HG02678 (cell line): ENCODE measurements around the gene GPS1.

Experiments used
- ATAC-seq: cut with Tn5 transposase; IDR thresholded peaks from one replicate; pipeline ENCODE4 v1.9.1; 2021; ENCODE audit warnings: mild to moderate bottlenecking, moderate library complexity; ENCODE audit not compliant: unreplicated experiment

The GPS1 gene

DNA sequence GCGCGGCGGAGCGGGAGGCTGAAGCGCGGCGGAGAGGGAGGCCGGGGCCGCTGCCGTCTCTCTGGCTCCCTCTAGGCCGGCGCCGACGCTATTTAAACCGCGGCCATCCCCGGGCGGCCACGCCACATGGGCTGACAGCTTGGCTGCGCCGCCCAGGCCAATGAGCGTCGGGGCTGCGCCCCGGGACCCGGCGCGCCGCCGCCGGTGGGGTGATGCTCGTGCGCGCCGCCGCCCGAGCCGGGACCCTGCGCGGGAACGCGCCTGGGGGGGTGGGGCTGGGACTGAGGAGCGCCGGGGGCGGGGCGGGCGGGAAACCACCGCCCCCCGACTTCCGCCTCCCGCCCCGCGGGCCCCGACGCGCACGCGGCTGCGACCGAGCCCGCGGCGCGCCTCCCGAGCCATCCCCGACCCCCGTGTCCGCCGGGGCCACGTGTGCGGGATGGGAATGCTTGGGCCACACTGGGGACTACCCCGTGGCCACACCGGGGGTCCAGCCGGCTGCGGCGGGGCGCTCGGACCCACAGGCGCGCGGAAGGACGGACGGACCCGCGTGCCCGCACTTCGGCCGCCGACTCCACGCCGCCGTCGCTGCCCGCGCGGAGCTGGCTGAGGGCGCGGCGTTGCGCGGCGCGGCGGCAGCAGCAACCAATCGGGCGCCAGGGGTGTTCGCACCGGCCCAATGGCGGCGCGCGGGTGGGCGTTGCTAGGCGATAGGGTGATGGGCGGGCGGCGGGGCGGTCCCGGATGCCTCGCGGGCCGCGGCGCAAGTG, 46.7 kb downstream of the GPS1 start, which contains the start of gene FASN:
Gene FASN (minus strand): TSS at position 68 of the 770 bp plus-strand sequence. CDS start 1,791 bp downstream, outside the sequence.
- peak; percentile 69 for ATAC-seq

DNA sequence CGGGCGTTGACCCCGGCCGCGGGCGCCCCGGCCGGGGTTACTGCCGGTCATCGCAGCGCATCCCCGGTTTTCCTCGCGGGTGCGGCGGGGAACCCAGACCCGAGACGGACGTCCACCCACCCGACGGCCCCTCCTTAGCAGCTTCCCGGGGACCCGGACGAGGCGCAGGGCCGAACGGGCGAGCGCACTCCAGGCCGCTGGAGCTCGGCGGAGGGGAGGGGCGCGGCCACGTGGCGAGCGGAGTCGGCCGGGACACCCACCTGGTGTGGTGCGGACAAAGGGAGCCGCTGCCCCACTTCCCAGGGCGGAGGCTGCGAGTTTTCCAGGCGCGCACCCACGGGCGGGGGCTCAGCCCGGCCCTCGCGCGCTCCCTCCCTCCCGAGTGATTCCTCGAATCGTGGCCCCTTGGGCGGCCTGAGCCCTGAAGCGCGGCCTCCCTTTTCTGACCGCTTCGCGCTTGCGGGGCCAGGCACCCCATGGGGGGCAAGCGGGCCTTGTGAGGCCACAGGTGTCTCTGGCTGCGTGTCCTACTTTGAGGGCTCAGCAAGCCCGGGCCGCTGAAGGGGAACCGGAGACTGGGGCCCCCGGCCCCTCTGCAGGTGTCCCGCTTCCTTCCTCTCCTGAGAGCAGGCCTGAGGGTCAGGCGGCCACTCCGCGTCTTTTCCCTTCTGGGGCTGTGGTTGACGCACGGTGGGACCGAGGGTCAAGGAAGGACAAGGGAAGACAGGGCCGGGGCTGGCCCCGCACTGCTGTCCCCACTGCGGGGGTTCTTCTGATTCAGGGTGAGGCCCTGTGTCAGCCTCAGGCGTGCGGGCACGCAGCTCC, 47.5 kb downstream of the GPS1 start:
- peak; percentile 15 for ATAC-seq

DNA sequence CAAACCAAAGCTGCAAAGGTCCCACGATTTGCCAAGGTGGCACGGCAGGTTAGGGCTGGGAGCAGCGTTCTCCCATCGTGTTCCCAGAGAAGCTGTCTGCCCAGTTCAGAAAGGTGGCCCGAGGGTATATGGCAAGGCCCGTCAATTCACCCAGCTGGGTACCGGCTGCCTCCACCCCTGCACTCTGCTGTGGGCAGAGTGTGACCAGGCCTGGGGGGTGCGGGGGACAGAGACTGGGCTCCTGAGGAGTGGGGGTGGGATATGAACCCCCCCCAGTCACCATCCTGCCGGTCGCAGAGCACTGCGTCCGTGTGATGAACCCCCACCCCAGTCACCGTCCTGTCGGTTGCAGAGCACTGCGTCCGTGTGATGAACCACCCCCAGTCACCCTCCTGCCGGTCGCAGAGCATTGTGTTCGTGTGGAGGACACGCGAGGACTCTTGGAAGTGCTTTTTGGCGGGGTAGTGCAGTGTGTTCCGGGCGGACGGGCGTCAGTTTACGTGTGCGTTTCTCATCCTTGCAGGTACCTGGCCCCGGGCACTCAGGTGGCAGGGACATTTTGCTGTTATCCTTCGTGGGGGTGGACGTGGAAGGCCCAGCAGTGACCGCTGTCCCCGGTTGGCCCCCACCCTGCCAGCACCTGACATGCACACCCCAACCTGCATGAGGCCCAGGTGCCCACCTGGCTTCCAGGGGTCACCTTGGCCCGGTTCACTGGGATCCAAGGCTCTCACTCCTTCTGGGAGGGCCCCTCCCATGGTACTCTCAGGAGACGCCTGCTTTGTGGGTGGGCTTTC, 49.0 kb downstream of the GPS1 start:
- no peak for ATAC-seq

DNA sequence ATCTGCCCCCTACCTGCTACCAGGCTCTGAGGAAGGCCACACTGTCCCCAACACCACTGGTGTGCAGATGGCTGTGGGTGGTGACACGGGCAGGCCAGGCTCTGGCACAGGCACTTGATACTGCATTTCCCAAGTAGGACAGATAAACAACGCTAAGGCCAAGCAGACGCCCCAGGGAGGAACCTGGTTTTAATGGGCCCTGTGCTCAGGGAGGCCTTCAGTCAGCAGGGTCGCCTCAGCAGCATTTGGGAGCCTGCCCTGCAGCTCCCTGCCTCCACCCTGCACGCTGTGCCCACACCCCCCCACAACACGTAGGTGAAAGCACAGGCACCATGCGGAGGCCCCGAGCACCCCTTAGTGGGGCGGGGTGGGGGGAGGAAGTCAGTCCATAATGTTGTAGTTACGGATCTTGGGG, 49.6 kb downstream of the GPS1 start:
- ATAC-seq = no peak

DNA sequence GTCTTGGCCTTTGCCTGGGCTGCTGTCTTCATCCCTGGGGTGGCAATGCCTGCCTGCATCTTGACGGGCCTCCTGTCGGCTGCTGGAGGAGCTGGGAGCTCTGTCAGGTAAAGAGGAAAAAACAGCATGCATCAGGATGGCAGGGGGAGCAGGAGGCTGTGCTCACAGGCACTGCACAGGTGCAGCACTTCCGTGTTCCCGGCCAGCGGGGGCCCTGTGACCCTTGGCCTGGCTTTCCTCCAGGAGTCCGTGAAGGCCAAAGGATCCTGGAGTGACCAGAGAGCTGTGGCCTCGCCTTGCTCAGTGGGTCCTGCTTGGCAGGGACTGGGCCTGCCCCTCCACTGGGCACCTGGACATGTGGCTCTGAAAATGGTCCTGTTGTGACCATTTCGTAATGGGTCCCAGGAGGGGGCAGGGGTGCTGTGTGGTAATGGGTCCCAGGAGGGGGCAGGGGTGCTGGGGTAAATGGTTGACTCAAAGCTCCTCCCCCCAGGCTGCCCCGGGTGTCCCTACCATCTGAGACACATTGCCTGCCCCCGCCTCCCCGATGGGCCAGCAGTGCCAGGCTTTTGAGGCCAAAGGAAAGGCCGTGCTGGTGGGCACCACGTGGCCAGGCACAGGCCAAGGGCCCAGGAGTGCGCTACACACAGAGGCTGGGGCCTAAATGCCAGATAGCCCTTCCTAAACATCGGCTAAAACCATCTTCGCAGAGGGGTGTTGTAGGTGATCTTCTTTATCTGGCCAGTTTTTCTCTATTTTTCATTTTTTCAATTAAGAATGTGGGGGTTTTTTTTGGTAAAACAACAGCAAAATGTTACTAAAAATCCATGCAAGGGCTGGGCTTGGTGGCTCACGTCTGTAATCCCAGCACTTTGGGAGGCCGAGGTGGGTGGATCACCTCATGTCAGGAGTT, 50.3 kb downstream of the GPS1 start:
- ATAC-seq = no peak

DNA sequence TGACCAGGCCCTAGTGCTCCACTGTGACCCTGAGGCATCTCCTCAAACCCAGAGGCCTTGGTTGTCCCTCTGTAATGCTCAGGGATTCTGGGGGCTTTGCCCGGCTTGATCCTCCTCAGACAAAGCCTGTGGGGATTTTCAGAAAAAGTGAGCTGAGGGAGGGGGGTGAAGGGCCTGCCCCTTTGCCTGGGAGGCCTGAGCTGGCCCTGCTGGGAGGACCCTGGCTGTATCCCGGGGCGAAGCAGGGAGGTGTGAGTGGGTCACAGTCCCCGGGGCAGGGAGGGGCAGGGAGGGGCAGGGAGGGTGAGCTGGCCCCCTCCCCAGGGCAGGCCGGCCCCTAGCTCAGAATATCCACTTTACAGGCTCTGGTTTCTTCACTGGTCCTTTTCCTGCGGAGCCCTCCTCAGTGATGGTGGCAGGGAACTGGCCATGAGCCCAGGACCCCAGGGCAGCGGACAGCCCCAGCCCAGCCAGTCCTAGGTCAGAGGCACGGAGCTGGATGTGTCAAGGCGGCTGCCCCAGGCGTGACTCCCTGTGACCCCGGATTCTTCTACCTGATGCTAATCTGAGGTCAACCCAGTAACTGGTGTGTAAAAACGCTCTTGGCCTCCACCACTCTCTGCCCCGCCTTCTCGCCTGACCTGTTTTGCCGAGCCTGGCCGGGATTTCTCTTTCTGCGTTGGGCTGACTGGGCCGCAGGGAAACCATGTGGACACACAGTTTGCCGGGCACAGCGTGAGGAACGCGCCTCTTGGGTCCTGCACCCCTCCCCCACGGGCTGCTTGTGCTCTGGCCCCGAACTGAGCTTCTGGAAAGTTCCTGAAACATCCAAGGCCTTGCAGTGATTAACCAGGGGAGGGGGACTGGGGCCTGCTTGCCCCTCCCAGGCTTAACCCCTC, 52.1 kb downstream of the GPS1 start:
- ATAC-seq = no peak

DNA sequence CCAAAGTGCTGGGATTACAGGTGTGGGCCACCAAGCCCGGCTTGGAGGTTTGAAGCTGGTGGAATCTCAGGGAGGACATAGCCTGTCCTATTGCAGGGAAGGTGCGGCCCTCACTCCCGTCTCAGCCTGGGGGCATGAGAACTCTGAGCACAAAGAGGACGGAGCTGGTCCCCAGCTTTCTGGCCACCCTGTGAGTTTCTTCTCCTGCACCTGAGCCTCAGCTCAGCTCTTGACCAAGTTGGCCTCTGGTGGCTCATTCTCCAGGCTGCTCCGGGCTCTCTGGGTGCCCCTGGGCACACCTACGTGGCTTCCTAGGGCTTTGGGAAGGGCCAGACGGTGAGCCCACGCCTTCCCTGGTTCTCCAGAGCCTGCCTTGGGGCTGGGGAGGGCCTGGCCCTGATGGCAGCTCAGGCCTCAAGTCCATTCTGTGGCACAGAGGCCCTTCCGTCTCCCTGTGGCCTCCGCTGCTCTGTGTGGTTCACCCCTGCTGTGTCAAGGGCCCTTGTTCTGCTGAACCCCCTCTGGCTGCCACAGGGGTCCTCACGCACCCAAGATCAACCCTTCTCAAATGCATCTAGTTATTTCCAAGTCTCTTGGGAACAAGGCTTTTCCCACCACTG, 53.2 kb downstream of the GPS1 start:
- no peak for ATAC-seq

DNA sequence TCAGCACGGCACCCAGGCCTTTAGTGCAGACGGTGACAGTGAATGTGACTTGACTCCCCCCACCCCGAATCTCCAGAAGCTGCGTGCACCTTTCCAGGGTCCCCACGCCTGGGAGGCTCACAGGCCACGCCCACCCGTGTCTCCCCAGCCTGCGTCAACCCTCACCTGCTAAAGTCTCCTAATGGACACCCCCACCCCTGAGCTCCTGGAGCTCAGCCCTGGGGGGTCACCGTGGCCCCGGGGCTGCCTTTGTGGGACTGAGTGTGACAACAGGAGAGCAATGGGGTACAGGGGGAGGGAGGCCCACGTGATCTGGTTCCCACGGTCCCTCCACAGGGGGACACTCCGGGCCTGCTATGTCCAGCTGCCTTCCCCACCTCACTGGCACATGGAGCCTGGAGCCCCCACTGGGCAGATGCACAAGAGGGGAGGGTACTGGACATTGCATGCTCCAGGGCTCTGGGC, 53.8 kb downstream of the GPS1 start:
- no peak for ATAC-seq

DNA sequence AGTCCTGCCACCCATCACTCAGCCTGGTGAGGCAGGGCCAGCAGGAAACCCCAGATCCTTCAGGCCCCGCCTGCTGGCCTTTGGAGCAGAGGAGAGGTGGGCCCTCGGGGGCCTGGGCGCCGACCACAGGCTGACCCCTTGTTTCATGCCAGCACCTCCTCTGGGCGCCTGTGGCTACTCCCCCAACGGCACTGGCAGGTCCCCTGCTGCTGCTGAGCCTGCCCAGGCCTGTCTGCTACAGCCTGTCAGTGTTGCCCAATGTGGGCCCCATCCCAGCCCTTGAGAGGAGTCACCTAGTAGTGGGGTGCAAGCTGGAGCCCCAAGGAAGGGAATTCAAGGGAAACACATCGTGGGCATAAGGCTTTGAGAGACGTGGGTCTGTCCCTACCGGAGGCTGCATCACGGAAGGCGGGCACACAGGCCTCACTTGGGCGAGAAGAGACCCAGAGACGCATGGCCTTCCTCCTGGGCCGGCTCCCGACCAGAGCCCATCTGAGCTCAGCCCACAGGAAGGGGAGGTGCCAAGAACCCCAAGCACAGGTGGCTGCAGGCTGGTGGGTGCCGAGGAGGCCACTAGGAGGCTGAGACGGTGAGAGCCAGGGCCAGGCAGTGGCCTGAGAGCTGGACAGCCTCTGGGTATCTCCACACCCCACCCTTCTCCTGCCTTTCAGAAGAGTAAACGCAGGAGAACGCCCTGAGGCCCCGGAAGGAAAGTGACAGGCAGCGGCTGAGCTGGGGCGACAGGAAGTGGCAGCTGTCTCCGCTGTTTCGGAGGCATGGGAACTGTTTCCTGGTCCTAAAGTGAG, 54.4 kb downstream of the GPS1 start:
- ATAC-seq = peak; percentile 85

DNA sequence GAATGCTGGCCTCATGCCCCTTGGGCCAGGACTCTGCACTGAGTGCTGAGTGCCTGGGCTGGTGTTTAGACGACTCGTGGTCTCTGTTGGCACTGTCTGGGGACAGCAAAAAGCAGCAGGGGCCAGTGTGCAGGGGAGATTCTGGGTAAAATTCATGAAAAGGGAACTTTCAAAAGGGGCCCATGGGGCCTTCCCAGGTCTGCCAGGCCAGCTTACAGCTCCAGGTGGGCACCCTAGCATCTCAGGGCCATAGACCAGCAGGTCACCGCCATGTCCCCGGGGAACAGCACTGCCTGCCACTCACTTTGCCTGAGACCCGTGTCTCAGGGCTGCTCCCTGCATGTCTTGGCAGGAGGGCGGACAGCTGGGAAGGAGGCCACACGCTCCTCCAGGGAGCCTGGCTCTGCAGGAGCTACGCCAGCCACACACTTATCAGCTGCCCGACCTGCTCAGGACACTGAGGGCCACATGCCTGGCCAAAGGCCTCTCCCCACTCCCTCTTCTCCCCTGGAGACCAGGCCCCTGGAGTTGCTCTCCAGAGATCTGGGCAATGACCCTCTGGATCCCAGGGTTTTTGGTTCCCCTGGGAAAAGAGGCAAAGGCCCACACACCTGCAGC, 55.1 kb downstream of the GPS1 start:
- no peak for ATAC-seq
